ENCODE results near the gene REPS2.

REPS2 gene

DNA sequence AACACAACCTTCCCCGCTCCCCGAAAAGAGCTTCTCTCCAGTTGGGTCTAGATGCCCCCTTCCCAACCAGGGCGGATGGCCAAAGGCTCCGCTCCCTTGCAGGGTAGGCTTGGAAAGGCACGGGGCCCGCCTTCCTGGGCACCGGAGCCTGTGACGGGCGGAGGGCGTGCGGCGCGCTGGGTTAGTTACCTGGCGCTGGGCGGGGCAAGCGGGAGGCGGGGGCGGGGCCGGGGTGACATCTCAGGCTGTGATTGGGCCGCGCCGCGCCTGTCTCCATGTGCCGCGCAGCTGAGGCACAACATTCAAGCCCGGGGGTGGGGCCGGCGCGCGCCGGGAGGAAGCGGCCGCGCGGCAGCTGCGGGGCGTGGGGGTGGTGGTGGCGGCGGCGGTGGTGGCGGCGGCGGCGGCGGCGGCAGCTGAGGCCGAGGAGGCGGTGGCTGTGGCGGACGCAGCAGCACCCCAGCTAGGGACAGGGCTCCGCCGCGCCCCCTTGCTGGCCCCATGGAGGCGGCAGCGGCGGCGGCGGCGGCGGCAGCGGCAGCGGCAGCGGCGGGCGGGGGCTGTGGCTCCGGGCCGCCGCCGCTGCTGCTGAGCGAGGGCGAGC lies at the start of gene REPS2:
REPS2 (plus strand) TSS at position 298 of the 604 bp plus-strand sequence; CDS start at position 502, 204 bp downstream.
- H3K27ac ChIP-seq: peak within 1 kb of the TSS; percentile 78
- TF ChIP-seq, protein P1, sequence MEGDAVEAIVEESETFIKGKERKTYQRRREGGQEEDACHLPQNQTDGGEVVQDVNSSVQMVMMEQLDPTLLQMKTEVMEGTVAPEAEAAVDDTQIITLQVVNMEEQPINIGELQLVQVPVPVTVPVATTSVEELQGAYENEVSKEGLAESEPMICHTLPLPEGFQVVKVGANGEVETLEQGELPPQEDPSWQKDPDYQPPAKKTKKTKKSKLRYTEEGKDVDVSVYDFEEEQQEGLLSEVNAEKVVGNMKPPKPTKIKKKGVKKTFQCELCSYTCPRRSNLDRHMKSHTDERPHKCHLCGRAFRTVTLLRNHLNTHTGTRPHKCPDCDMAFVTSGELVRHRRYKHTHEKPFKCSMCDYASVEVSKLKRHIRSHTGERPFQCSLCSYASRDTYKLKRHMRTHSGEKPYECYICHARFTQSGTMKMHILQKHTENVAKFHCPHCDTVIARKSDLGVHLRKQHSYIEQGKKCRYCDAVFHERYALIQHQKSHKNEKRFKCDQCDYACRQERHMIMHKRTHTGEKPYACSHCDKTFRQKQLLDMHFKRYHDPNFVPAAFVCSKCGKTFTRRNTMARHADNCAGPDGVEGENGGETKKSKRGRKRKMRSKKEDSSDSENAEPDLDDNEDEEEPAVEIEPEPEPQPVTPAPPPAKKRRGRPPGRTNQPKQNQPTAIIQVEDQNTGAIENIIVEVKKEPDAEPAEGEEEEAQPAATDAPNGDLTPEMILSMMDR (conservative IDR thresholded peaks at IDR 0.05): no peak

DNA sequence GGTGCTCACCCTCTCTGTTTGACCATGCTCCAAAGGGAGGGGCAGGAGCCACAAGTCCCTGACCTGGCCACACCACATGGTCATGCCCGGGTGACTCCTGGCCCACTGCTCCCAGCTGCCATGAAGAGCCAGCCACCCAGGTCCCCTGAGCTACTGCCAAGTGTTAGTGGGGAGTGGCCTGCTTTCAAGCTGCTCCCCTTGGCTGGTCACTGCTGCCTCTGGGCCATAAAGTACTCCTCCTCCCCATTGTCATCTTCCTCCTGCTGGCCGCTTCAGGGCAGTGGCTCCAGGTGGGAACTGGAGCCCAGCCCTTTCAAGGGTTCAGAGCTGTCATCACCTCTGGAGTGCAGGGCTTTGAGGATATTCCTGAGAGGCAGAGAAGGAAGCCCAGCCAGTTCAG lies 49.0 kb upstream of the REPS2 start:
- H3K27ac ChIP-seq: no peak overlapping the region
- TF ChIP-seq, protein P1 (conservative IDR thresholded peaks at IDR 0.05): no peak

DNA sequence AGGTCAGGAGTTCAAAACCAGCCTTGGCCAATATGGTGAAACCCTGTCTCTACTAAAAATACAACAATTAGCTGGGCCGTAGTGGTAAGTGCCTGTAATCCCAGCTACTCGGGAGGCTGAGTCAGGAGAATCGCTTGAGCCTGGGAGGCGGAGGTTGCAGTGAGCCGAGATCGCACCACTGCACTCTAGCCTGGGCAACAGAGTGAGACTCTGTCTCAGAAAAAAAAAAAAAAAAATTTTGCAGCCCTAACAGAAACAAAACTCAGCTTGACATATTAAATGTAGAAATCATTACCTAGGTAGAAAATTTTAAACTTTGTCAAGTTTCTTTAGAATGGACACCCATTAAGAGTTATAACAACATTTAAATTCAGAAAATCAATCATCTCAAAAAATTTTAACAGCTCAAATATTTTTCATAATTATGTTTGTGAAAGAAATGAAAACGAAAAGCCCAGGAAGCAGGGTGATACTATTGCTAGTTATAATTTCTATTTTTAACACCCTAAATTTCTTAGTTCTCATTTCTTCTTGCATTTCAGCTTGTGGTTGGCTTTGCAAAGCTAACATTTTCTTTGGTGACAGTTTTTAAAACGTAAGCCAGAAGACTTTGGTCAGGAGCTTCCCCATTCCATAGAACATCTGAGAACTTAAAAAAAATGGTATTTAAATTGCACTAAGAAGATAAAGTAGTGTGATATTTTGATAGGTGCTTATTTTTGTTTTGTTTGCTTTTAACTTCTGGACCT lies 43.0 kb upstream of the REPS2 start:
- no peak overlapping the region for H3K27ac ChIP-seq
- TF ChIP-seq, protein P1 (conservative IDR thresholded peaks at IDR 0.05): no peak

DNA sequence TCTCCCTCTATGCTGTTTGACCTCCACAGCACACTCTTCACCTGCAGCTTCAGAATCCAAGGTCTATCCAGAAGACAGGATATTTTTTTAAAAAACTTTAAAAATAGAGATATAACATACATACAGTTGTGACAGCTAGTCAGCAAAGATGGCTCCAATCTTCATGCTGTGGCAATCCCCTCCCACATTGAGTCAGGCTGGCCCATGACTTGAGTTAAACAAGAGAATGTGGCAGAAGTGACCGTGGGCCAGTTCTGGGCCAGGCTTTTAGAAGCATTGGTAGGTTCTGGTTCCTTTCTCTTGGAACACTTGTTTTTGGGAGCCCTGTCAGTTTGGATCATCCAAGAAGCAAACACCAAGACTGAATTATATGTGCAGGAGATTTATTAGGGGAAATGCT lies 36.1 kb upstream of the REPS2 start:
- TF ChIP-seq, protein P1 (conservative IDR thresholded peaks at IDR 0.05): no peak

DNA sequence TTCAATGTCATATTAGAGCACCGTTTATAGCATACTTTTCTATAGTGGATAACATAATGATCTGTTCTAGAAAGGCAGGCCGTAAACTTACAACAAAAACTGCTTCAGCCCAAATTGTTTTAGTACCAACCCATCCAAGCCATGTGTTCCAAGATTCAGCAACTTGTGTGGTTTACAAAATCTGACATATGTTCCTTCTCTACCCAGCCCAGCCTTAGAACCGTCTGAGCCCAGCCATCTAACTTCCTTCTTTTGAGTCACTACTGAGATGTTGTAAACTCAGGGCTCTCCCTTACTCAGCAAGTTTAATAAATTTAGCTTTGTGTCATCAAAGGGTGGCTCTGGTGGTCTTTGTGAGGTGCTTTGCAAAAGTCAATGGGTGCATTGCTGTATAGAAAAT lies 32.4 kb upstream of the REPS2 start:
- H3K27ac ChIP-seq: no peak overlapping the region

More for the DNA sequence above, 36.1 kb upstream of the REPS2 start:
- no peak overlapping the region for H3K27ac ChIP-seq

DNA sequence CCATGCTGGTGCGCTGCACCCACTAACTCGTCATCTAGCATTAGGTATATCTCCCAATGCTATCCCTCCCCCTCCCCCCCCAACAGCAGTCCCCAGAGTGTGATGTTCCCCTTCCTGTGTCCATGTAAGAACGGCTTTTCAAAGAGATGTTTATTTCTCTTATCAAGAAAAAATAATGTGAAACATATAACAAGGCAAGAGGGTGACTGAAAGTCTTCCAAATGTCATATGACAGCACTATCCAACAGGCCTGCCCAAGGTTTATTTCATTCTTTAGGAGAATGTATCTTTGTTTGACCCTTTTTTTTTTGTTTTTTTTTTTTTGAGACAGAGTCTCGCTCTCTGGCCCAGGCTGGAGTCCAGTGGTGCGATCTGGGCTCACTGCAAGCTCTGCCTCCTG lies 29.9 kb upstream of the REPS2 start:
- TF ChIP-seq, protein P1 (conservative IDR thresholded peaks at IDR 0.05): no peak
- H3K27ac ChIP-seq: no peak overlapping the region

More for the DNA sequence above, 32.4 kb upstream of the REPS2 start:
- TF ChIP-seq, protein P1 (conservative IDR thresholded peaks at IDR 0.05): no peak

DNA sequence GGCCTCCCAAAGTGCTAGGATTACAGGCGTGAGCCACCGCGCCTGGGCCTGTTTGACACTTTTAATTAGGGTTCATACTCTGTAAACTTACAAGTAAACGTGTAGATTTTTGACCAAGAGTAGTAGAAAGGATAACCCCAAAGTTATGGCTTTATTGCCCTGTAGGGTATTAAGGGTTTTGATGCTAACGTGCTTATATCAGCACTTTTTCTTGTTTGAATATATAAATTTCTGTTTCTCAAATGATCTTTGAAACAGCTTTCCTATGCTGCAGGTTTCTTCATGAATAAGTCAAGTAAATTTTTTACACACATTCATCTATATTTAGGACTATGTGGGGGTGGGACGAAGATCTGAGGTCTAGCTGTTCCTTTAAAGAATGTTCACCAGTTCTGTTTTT lies 29.3 kb upstream of the REPS2 start:
- TF ChIP-seq, protein P1 (conservative IDR thresholded peaks at IDR 0.05): no peak
- no peak overlapping the region for H3K27ac ChIP-seq

Data from VCaP (cell line).